ENCODE data around the gene SPATS2L. TPM values are rescaled to one million over a fixed set of nuclear protein-coding genes. Genes with fewer than 3 reads are reported as not detected.

Gene SPATS2L
- total RNA-seq, 1 donor from 2014 or later: 29.1 TPM

DNA sequence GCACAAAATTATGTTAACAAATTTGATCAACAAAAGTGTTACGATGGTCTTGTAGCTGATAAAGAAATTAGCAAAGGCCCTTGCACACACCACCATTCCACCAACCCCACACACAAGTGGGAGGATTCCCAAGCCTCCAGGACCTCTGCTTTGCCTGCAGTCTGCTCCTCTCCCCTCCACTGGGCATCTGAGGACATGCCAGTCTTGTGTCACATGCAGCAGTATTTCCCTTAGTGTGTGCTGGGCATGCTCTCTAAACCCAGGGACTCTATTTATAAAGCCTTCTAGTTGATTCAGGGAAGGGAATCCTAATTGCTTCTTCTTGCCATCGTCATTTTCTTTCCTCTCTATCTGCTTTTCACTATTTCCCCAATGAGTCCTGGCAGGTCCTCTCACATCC is 150.1 kb downstream of the SPATS2L start:
- H3K27me3 Mint-ChIP-seq (ENCODE audit: insufficient read depth, low read depth): no peaks in the 10 kb centered on the region
- Histone ChIP-seq H3K36me3 (no peaks in the 10 kb centered on the region), H3K4me2 (no peak overlapping the region), H2AFZ (replicated peaks) (no peak overlapping the region), H3K9me3 (ENCODE audit: low read depth) (no peaks in the 10 kb centered on the region), H3K4me3 (no peak overlapping the region), H3K79me2 (ENCODE audit: low read depth) (no peaks in the 10 kb centered on the region), H3K4me1 (peaks cover 8% of the 10 kb centered on the region), H3K27ac (no peak overlapping the region), H4K20me1 (ENCODE audit: low read depth) (no peaks in the 10 kb centered on the region), H3F3A (ENCODE audit: low read depth) (no peaks in the 10 kb centered on the region), H3K27me3 (no peaks in the 10 kb centered on the region), H3K9ac (no peak overlapping the region)
- H3K9me3 Mint-ChIP-seq: no peaks in the 10 kb centered on the region
- no peak for TF ChIP-seq EZH2phosphoT487 (IDR thresholded peaks at IDR 0.05)
- TF ChIP-seq, protein P1, sequence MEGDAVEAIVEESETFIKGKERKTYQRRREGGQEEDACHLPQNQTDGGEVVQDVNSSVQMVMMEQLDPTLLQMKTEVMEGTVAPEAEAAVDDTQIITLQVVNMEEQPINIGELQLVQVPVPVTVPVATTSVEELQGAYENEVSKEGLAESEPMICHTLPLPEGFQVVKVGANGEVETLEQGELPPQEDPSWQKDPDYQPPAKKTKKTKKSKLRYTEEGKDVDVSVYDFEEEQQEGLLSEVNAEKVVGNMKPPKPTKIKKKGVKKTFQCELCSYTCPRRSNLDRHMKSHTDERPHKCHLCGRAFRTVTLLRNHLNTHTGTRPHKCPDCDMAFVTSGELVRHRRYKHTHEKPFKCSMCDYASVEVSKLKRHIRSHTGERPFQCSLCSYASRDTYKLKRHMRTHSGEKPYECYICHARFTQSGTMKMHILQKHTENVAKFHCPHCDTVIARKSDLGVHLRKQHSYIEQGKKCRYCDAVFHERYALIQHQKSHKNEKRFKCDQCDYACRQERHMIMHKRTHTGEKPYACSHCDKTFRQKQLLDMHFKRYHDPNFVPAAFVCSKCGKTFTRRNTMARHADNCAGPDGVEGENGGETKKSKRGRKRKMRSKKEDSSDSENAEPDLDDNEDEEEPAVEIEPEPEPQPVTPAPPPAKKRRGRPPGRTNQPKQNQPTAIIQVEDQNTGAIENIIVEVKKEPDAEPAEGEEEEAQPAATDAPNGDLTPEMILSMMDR (IDR thresholded peaks at IDR 0.05): no peak
- DNase-seq (ENCODE audit: low spot score): no peak
- peaks cover 13% of the 10 kb centered on the region for H3K4me1 Mint-ChIP-seq
- H3K36me3 Mint-ChIP-seq: peaks cover 14% of the 10 kb centered on the region
- H3K27ac Mint-ChIP-seq: no peak overlapping the region
- H3K4me3 Mint-ChIP-seq: no peak overlapping the region

DNA sequence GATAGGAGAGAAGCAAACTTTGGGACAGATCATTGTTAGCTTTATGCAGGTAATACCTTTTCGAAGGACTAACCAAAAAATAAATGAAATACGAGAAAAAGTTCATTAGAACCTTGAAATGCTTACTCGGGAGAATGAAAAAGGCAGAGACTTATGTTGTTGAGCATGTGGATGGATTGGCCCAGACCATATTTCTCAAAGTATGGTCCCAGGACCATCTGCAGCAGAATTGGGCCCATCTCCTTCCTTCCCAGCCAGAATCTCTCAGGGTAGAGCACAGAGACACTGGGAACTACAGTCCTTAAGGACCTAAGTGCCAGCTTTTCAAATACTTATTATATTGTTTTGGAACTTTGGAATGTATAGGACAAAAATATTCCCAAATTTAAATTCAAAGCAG is 152.6 kb downstream of the SPATS2L start:
- peaks cover 15% of the 10 kb centered on the region for H3K36me3 Mint-ChIP-seq
- TF ChIP-seq EZH2phosphoT487 (IDR thresholded peaks at IDR 0.05) (no peak), EZH2 (IDR thresholded peaks at IDR 0.05) (no peak)
- TF ChIP-seq, protein P1 (IDR thresholded peaks at IDR 0.05): no peak
- Histone ChIP-seq H3F3A (ENCODE audit: low read depth) (no peaks in the 10 kb centered on the region), H3K36me3 (no peaks in the 10 kb centered on the region), H3K9me3 (ENCODE audit: low read depth) (no peaks in the 10 kb centered on the region), H2AFZ (replicated peaks) (no peak overlapping the region), H3K4me2 (no peak overlapping the region), H3K9ac (no peak overlapping the region), H4K20me1 (ENCODE audit: low read depth) (no peaks in the 10 kb centered on the region), H3K27me3 (no peaks in the 10 kb centered on the region), H3K27ac (no peak overlapping the region), H3K4me1 (no peaks in the 10 kb centered on the region), H3K79me2 (ENCODE audit: low read depth) (no peaks in the 10 kb centered on the region), H3K4me3 (no peak overlapping the region)
- no peak overlapping the region for H3K27ac Mint-ChIP-seq
- peaks cover 10% of the 10 kb centered on the region for H3K4me1 Mint-ChIP-seq
- H3K4me3 Mint-ChIP-seq: no peak overlapping the region
- H3K27me3 Mint-ChIP-seq (ENCODE audit: insufficient read depth, low read depth): no peaks in the 10 kb centered on the region
- H3K9me3 Mint-ChIP-seq: no peaks in the 10 kb centered on the region
- no peak for DNase-seq (ENCODE audit: low spot score)

DNA sequence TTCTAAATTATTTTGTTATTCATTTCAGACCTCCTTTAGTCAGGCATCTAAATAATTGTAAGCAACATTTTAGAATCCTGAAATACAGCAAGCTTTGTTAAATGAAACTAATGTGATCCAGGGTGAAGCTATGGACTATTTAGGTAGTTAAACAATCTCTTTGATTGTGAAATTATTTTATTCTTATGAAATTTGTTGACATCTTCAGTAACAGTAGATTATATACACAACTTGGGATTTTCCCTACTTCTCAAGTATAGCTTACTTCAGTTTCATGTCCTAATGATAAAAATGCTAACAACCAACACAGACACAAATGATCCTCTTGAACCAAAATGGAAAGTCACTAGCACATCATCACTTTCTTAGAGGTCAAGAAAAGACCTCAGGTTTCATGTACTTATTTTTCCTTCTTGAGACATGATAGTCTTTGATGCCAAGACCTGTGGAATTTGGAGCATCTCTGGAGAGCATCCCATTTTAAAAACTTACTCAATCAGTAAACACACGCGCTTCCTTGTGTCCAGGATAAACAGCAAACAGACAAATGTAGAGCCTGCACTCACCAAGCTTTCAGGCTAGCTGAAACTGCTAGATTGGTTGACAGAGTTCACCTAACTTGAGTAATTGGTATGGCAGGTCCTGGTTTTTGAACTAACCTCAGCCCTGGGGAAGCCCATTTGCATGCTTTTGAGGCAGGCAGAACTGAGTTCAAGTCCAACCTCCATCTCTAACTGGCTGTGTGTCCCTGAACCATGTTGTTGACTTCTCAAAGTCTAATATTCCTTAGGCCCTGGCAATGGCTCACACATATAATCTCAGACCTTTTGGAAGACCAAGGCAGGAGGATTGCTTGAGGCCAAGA is 155.6 kb downstream of the SPATS2L start:
- Histone ChIP-seq H3K27ac (no peak overlapping the region), H3K27me3 (no peaks in the 10 kb centered on the region), H3K36me3 (no peaks in the 10 kb centered on the region), H2AFZ (replicated peaks) (no peak overlapping the region), H3K4me3 (no peak overlapping the region), H4K20me1 (ENCODE audit: low read depth) (no peaks in the 10 kb centered on the region), H3F3A (ENCODE audit: low read depth) (no peaks in the 10 kb centered on the region), H3K9ac (no peak overlapping the region), H3K79me2 (ENCODE audit: low read depth) (no peaks in the 10 kb centered on the region), H3K4me2 (no peak overlapping the region), H3K4me1 (no peaks in the 10 kb centered on the region), H3K9me3 (ENCODE audit: low read depth) (no peaks in the 10 kb centered on the region)
- TF ChIP-seq EZH2 (IDR thresholded peaks at IDR 0.05): no peak
- TF ChIP-seq, protein P1 (IDR thresholded peaks at IDR 0.05): no peak
- Mint-ChIP-seq H3K36me3 (peaks cover 18% of the 10 kb centered on the region), H3K9me3 (no peaks in the 10 kb centered on the region), H3K27ac (no peak overlapping the region), H3K27me3 (ENCODE audit: insufficient read depth, low read depth) (no peaks in the 10 kb centered on the region), H3K4me3 (no peak overlapping the region), H3K4me1 (peaks cover 11% of the 10 kb centered on the region)
- no peak for DNase-seq (ENCODE audit: low spot score)
